GM12874 (cell line): ENCODE measurements around the gene P4HTM.

Source experiments
- CTCF ChIP-seq: IDR thresholded peaks from 2 replicates; pipeline ENCODE4 v1.5.1; 2011; ENCODE audit warnings: low read depth, mild to moderate bottlenecking, control low read depth, low read length, moderate library complexity; ENCODE audit not compliant: insufficient read depth

P4HTM gene

DNA sequence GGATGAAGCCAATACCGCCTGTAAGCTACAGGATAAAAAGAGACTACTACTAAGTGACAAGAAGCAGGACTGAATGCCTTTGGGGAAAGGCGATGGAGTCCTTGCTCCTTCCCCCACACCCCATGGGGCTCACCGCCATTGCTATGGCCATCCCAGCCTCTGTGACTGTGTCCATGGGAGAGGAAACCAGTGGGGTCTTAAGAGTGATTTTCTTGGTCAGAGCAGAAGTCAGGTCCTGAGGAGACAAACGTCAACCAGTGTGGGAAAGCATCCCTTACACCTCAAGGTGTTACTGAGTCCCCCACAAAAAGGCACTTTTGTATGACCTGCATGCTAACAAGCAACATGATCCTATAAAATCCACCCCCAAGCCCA is 38.2 kb downstream of the P4HTM start:
- no peak for TF ChIP-seq CTCF

GRCh38 chr3:49028673-49029562 is 38.9 kb downstream of the P4HTM start, which contains the start of gene IMPDH2:
Gene IMPDH2 (minus strand): TSS chr3:49029398. CDS start chr3:49029350, 48 bp downstream.
- no peak for TF ChIP-seq CTCF

DNA sequence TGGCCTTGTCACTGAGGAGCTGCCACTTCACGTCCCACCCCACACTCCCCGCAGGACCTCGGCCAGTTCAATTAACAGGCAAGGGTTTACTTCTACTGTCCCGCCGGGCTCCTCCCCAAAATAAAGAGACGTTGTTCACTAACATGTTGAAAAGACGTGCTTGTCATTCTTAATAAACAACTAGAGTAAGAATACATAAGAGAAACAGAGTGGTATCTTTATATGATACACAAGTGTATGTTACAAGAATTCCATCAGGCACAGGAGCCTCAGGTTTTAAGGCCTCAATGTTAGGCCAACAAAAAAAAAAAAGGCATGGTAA is 39.5 kb downstream of the P4HTM start:
- TF ChIP-seq CTCF = no peak

- no peak for TF ChIP-seq CTCF
These were observed 40.3 kb downstream of the P4HTM start for GRCh38 chr3:49030321-49030720.

DNA sequence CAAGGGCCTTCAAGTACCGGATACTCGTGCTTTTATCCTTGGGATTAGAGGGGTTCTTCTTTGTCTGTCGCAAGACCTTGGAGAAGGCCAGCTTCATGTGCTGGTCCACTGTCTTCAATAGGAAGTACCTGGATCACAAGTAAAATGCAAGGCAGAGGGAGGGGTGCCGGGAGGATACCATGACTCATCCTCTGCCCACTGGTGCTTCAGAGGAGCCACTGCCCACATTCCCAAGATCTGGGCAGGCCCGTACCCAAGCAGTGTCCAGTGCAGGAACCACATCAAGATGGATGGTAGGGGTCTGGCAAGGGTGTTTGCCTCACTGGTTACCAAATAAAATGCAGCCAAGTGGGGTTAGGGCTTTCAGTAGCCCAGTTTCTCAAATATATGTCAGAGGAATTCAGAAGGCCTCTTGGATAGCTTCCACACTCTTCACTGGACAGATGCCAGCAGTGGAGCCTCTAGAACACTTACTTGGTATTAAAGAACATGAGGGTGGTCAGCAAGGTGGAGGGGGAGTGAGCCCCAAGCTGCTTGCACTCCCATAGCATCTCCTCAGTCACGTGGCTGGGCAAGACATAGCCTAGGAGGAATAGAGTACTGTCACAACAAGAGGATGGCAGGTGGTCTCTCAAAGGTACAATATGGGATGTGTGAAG is 42.7 kb downstream of the P4HTM start:
- no peak for TF ChIP-seq CTCF

- TF ChIP-seq CTCF = no peak
These were observed 44.6 kb downstream of the P4HTM start for GRCh38 chr3:49034650-49035049.

DNA sequence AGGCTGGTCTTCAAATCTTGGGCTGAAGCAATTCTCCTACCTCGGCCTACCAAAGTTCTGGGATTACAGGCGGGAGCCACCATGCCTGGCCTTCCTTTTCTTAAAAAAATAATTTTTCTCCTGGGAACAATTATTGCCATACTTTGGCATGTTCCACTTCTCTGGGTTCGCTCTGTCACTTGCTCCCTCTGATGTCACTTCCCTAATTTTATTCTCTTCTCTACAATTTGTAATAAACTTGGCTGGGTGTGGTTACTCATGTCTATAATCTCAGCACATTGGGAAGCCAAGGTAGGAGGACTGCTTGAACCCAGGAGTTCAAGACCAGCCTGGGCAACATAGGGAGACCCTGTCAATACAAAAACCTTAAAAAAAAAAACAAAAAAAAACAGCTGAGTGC is 45.2 kb downstream of the P4HTM start:
- no peak for TF ChIP-seq CTCF
